GM19452 (cell line): ENCODE measurements around the gene SEC31B.

Experiments
- ATAC-seq: cut with Tn5 transposase; IDR thresholded peaks from one replicate; pipeline ENCODE4 v1.9.1; 2021; ENCODE audit not compliant: unreplicated experiment

Gene SEC31B

DNA sequence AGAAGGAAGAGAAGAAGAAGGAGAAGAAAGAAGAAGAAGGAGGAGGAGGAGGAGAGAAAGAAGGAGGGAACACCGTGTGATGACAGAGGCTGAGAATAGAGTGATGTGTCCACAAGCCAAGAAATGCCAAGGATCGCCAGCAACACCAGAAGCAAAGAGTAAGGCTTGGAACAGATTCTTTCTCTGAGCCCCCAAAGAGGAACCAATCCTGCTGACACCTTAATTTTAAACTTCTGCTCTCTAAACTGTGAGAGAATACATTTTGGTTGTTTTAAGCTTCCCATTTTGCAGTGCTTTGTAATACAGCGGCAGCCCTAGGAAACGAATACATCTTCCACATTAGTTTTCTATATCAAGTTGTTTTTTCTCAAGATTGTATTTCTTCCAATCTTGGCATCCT is 70.7 kb downstream of the SEC31B start:
- ATAC-seq = no peak

DNA sequence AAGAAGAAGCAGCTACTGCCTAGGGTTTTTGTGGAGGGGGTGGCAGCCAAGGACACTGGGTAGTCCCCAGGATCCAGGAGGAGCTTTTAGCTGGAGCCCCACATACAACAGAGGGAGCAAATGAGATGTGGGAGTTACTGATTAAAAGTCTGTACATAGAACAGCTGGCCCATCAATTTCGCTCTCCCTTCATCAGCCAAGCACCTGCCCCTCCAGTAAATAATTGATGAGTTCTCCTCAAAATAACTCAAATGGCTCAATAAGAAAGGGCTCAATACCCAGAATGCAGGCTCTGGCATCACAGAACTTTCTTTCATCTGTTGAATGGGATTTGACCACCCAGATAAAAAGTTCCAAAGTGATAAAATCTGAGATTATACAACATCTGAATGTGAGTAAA is 72.0 kb downstream of the SEC31B start:
- no peak for ATAC-seq

GRCh38 chr10:100446130-100446761 is 73.4 kb downstream of the SEC31B start:
- no peak for ATAC-seq

GRCh38 chr10:100442548-100442947 is 77.1 kb downstream of the SEC31B start:
- no peak for ATAC-seq

GRCh38 chr10:100438674-100439315 is 80.9 kb downstream of the SEC31B start:
- no peak for ATAC-seq
